ENCODE data around the gene MED10. TPM values are rescaled to one million over a fixed set of nuclear protein-coding genes. Genes with fewer than 3 reads are reported as not detected.
"Not testable (repeated sequence)": the region's sequence is repeated elsewhere in the genome, so short reads cannot be mapped to it uniquely, and the experiment has no call there.

Gene MED10
- polyA plus RNA-seq, 1 donor from 2014 or later, result 37.9 TPM

DNA sequence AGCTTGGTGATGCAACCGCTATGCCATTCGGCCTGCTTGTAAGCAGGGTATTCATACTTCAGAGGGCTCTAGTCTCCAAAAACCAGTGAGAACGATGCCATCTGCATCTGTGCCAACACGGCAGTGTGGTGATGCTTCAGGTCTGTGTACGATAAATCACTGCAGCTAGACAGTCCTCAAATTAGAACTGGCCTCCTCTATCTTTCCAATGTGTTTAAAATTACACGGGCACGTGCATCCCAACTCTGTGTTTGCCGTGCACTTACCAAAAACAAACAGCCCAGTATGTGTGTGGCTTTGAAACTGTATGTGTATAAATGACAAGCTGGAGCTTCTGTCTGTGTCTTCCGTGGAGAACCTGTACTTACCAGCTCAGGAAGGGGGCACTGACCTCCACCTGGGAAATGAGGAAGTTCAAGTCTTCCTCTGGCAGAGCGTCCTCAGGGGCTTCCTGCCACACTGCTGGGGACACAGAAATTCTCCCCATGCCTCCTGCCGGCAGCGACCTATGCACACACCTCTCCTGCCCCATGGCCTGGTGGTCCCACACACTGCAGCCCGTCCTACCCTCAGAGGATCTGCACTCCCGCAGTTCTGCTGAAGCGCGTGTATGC, 12.3 kb downstream of the MED10 start:
- H3K9me3 ChIP-seq (ENCODE audit: low read length), result no peaks in the 10 kb centered on the region
- no peak overlapping the region for H3K9ac ChIP-seq (ENCODE audit: low read length)
- no peak overlapping the region for H3K27ac ChIP-seq (ENCODE audit: low read length)
- TF ChIP-seq SMC3 (conservative IDR thresholded peaks at IDR 0.05; ENCODE audit: poor library complexity) (no peak), RAD21 (conservative IDR thresholded peaks at IDR 0.05) (no peak), TAF1 (IDR thresholded peaks at IDR 0.05; ENCODE audit: low read depth) (no peak)
- no peak overlapping the region for H3K4me2 ChIP-seq (ENCODE audit: low read length)
- H3K4me3 ChIP-seq (ENCODE audit: low read length), result no peak overlapping the region
- no peaks in the 10 kb centered on the region for H3F3A ChIP-seq (ENCODE audit: insufficient read depth, low read length, poor library complexity, severe bottlenecking)
- no peaks in the 10 kb centered on the region for H3K27me3 ChIP-seq (ENCODE audit: insufficient read depth, low read depth, low read length)
- no peaks in the 10 kb centered on the region for H3K79me2 ChIP-seq (replicated peaks; ENCODE audit: insufficient read depth, low read length)
- no peaks in the 10 kb centered on the region for H4K20me1 ChIP-seq (ENCODE audit: insufficient read depth)
- no peak overlapping the region for H2AFZ ChIP-seq (ENCODE audit: low read depth, low read length)
- H3K9me2 ChIP-seq (ENCODE audit: insufficient read depth, low read length), result no peaks in the 10 kb centered on the region
- peaks cover 7% of the 10 kb centered on the region for H3K36me3 ChIP-seq (ENCODE audit: insufficient read depth, low read length)

GRCh38 chr5:6365142-6365976, 13.0 kb downstream of the MED10 start:
- Histone ChIP-seq H3K9ac (ENCODE audit: low read length) (no peak overlapping the region), H3F3A (ENCODE audit: insufficient read depth, low read length, poor library complexity, severe bottlenecking) (no peaks in the 10 kb centered on the region), H3K4me2 (ENCODE audit: low read length) (no peak overlapping the region), H3K27me3 (ENCODE audit: insufficient read depth, low read depth, low read length) (no peaks in the 10 kb centered on the region), H2AFZ (ENCODE audit: low read depth, low read length) (no peak overlapping the region), H3K36me3 (ENCODE audit: insufficient read depth, low read length) (peaks cover 7% of the 10 kb centered on the region), H3K9me2 (ENCODE audit: insufficient read depth, low read length) (no peaks in the 10 kb centered on the region), H3K79me2 (replicated peaks; ENCODE audit: insufficient read depth, low read length) (no peaks in the 10 kb centered on the region), H3K27ac (ENCODE audit: low read length) (no peak overlapping the region), H4K20me1 (ENCODE audit: insufficient read depth) (no peaks in the 10 kb centered on the region), H3K4me3 (ENCODE audit: low read length) (no peak overlapping the region), H3K9me3 (ENCODE audit: low read length) (no peaks in the 10 kb centered on the region)
- TF ChIP-seq, protein P1, sequence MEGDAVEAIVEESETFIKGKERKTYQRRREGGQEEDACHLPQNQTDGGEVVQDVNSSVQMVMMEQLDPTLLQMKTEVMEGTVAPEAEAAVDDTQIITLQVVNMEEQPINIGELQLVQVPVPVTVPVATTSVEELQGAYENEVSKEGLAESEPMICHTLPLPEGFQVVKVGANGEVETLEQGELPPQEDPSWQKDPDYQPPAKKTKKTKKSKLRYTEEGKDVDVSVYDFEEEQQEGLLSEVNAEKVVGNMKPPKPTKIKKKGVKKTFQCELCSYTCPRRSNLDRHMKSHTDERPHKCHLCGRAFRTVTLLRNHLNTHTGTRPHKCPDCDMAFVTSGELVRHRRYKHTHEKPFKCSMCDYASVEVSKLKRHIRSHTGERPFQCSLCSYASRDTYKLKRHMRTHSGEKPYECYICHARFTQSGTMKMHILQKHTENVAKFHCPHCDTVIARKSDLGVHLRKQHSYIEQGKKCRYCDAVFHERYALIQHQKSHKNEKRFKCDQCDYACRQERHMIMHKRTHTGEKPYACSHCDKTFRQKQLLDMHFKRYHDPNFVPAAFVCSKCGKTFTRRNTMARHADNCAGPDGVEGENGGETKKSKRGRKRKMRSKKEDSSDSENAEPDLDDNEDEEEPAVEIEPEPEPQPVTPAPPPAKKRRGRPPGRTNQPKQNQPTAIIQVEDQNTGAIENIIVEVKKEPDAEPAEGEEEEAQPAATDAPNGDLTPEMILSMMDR (IDR thresholded peaks at IDR 0.05; ENCODE audit: poor library complexity, severe bottlenecking), result no peak
- no peak for TF ChIP-seq SMC3 (conservative IDR thresholded peaks at IDR 0.05; ENCODE audit: poor library complexity)
- no peak for TF ChIP-seq EZH2 (IDR thresholded peaks at IDR 0.05; ENCODE audit: borderline replicate concordance, insufficient read depth, low read length, poor library complexity, severe bottlenecking)

- not testable (repeated sequence) for H3K4me3 ChIP-seq (ENCODE audit: low read length); H2AFZ ChIP-seq (ENCODE audit: low read depth, low read length); H4K20me1 ChIP-seq (ENCODE audit: insufficient read depth); H3K36me3 ChIP-seq (ENCODE audit: insufficient read depth, low read length); H3K27ac ChIP-seq (ENCODE audit: low read length); H3F3A ChIP-seq (ENCODE audit: insufficient read depth, low read length, poor library complexity, severe bottlenecking); H3K9ac ChIP-seq (ENCODE audit: low read length); H3K79me2 ChIP-seq (replicated peaks; ENCODE audit: insufficient read depth, low read length); H3K27me3 ChIP-seq (ENCODE audit: insufficient read depth, low read depth, low read length); H3K9me3 ChIP-seq (ENCODE audit: low read length); H3K9me2 ChIP-seq (ENCODE audit: insufficient read depth, low read length); H3K4me2 ChIP-seq (ENCODE audit: low read length)
Measured at GRCh38 chr5:6363454-6364011, 14.8 kb downstream of the MED10 start.

DNA sequence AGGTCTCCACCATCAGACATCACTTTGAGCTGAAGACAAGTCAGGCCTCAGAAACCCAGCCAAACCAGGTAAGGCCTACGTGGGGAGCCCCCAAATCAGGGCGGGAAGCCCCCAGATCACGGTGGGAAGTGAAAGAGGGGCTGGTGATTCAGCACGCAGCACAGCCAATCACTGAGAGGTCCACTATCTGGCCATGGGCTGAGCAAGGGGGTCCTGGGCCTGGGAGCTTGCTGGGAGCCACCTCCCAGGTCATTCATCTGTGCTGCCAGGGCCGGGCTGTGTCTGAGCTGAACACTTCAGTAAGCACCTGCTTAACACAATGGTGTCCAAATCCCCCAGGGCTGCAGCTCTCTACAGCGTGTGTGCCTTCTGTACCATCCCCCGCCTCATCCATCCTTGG, 15.5 kb downstream of the MED10 start:
- H3K4me2 ChIP-seq (ENCODE audit: low read length), result no peak overlapping the region
- no peak overlapping the region for H3K4me3 ChIP-seq (ENCODE audit: low read length)
- no peak overlapping the region for H2AFZ ChIP-seq (ENCODE audit: low read depth, low read length)
- no peaks in the 10 kb centered on the region for H4K20me1 ChIP-seq (ENCODE audit: insufficient read depth)
- H3K9me2 ChIP-seq (ENCODE audit: insufficient read depth, low read length), result no peaks in the 10 kb centered on the region
- no peaks in the 10 kb centered on the region for H3F3A ChIP-seq (ENCODE audit: insufficient read depth, low read length, poor library complexity, severe bottlenecking)
- H3K9me3 ChIP-seq (ENCODE audit: low read length), result no peaks in the 10 kb centered on the region
- H3K9ac ChIP-seq (ENCODE audit: low read length), result no peak overlapping the region
- H3K79me2 ChIP-seq (replicated peaks; ENCODE audit: insufficient read depth, low read length), result no peaks in the 10 kb centered on the region
- H3K27ac ChIP-seq (ENCODE audit: low read length), result no peak overlapping the region
- H3K36me3 ChIP-seq (ENCODE audit: insufficient read depth, low read length), result no peaks in the 10 kb centered on the region
- no peaks in the 10 kb centered on the region for H3K27me3 ChIP-seq (ENCODE audit: insufficient read depth, low read depth, low read length)
- TF ChIP-seq REST (IDR thresholded peaks at IDR 0.05; ENCODE audit: borderline replicate concordance), result no peak
- no peak for TF ChIP-seq MXI1 (conservative IDR thresholded peaks at IDR 0.05; ENCODE audit: poor library complexity, severe bottlenecking)
- no peak for TF ChIP-seq TAF1 (IDR thresholded peaks at IDR 0.05; ENCODE audit: low read depth)
- TF ChIP-seq, protein P1 (IDR thresholded peaks at IDR 0.05; ENCODE audit: poor library complexity, severe bottlenecking), result no peak
- TF ChIP-seq POLR2AphosphoS5 (IDR thresholded peaks at IDR 0.05), result no peak
- TF ChIP-seq EP300 (conservative IDR thresholded peaks at IDR 0.05; ENCODE audit: poor library complexity, severe bottlenecking), result no peak
